Esophagus muscularis mucosa (tissue), 4 donors: ENCODE measurements around the gene HMGN2.

ENCODE experiments used
- CTCF ChIP-seq, 3 experiments: fragments of 200-600 bp in 2 of 3; fragments of 450-650 bp in 1 of 3; sonication (generic) in 2 of 3; IDR thresholded peaks; one replicate each; pipeline ENCODE4 v1.5.1; 2017 to 2019; ENCODE audit warnings: antibody characterized with exemption in 3 of 3, mild to moderate bottlenecking in 2 of 3, moderate library complexity in 1 of 3
- EP300 ChIP-seq: sonication (generic); formaldehyde crosslinking; IDR thresholded peaks from one replicate; pipeline ENCODE4 v1.6.1; 2017; ENCODE audit warnings: antibody characterized with exemption
- POLR2A ChIP-seq: fragments of 450-650 bp; IDR thresholded peaks from one replicate; pipeline ENCODE4 v1.6.1; 2017; ENCODE audit warnings: antibody characterized with exemption, moderate library complexity, mild to moderate bottlenecking, low read depth
- POLR2AphosphoS5 ChIP-seq, 2 donors: sonication (generic); formaldehyde crosslinking; IDR thresholded peaks; one replicate each; pipeline ENCODE4 v1.6.1; 2017; ENCODE audit warnings: antibody characterized with exemption in 2 of 2

GRCh38 chr1:26477446-26478152 is 5.4 kb downstream of the HMGN2 start:
- no peak for TF ChIP-seq POLR2AphosphoS5 (IDR thresholded peaks at IDR 0.05)
- no peak for TF ChIP-seq CTCF (IDR thresholded peaks at IDR 0.05)
- TF ChIP-seq EP300 = no peak
- no peak for TF ChIP-seq POLR2A
